ENCODE results near the gene PPEF2. TPM values are rescaled to one million over a fixed set of nuclear protein-coding genes. Genes with fewer than 3 reads are reported as not detected.
A peak's percentile ranks its signal among the peaks of the same experiment; 100 is the strongest.

The PPEF2 gene
- total RNA-seq, 1 donor from 2014 or later: not detected

DNA sequence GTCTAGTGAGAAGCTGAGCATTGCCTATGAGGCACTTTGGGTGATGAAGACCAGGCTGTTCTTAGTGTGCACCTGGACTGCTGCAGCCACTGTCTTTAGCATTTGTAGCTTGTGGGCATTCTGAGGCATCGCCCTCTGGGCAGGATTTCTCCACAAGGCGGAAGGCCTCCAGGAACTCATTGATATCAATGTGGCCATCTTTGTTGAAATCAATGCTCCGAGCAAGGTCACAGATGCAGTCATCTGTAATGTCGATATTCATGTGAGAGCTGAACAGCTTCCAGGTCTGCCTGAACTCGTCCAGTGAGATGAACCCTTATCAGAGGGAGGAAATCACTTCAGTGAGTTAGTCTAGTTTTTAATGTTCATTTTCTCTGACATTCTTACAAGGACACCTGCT lies 41.6 kb downstream of the PPEF2 start:
- no peaks in the 10 kb centered on the region for H3K4me1 ChIP-seq (ENCODE audit: insufficient read depth, low read length)
- Mint-ChIP-seq H3K36me3 (ENCODE audit: low read depth, unreplicated experiment) (no peaks in the 10 kb centered on the region), H3K4me1 (ENCODE audit: low read depth, unreplicated experiment) (no peaks in the 10 kb centered on the region), H3K4me3 (ENCODE audit: unreplicated experiment) (no peak overlapping the region), H3K27ac (ENCODE audit: unreplicated experiment) (no peak overlapping the region), H3K9me3 (ENCODE audit: unreplicated experiment) (no peaks in the 10 kb centered on the region), H3K27me3 (ENCODE audit: low read depth, unreplicated experiment) (peaks cover 2% of the 10 kb centered on the region)
- no peak overlapping the region for H3K9ac ChIP-seq (ENCODE audit: low read length)
- H2AFZ ChIP-seq (ENCODE audit: low read depth, low read length): no peak overlapping the region
- H3K9me3 ChIP-seq (ENCODE audit: insufficient read depth, low read depth, low read length): no peaks in the 10 kb centered on the region
- H3K27ac ChIP-seq (ENCODE audit: low read depth, low read length): no peak overlapping the region
- no peak for DNase-seq (ENCODE audit: low read depth)
- TF ChIP-seq CTCF (IDR thresholded peaks at IDR 0.05; ENCODE audit: insufficient read depth, low read depth, low read length) (no peak), EZH2 (IDR thresholded peaks at IDR 0.05; ENCODE audit: insufficient read depth, low read length) (no peak)
- H3K79me2 ChIP-seq (ENCODE audit: insufficient read depth, low read length): no peaks in the 10 kb centered on the region
- H3K27me3 ChIP-seq (ENCODE audit: insufficient read depth, low read length): no peaks in the 10 kb centered on the region
- FAIRE-seq: no peak
- no peaks in the 10 kb centered on the region for H4K20me1 ChIP-seq (ENCODE audit: insufficient read depth, low read length)
- no peak overlapping the region for H3K4me3 ChIP-seq (ENCODE audit: insufficient read depth, low read depth, low read length)
- H3K36me3 ChIP-seq (ENCODE audit: insufficient read depth, low read length): no peaks in the 10 kb centered on the region
- no peak overlapping the region for H3K4me2 ChIP-seq (ENCODE audit: low read length)

DNA sequence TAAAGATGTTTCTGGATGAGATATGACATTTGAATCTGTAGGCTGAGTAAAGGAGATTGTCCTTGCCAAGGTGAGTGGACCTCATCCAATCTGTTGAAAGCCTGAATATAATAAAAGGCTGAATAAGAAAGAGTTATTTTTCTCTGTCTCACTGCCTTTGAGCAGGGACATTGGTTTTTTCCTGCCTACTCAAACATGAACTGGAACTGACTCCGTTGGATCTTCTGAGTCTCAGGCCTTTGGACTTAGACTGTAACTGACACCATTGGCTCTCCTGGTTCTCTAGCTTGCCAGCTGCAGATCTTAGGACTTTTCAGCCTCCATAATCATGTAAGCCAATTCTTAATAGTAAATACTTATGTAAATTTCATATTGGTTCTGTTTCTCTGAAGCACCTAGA lies 43.5 kb downstream of the PPEF2 start:
- no peak overlapping the region for H3K27ac Mint-ChIP-seq (ENCODE audit: unreplicated experiment)
- DNase-seq (ENCODE audit: low read depth): no peak
- H3K4me1 Mint-ChIP-seq (ENCODE audit: low read depth, unreplicated experiment): no peaks in the 10 kb centered on the region
- Histone ChIP-seq H3K27ac (ENCODE audit: low read depth, low read length) (no peak overlapping the region), H3K9me3 (ENCODE audit: insufficient read depth, low read depth, low read length) (no peaks in the 10 kb centered on the region), H3K27me3 (ENCODE audit: insufficient read depth, low read length) (no peaks in the 10 kb centered on the region), H3K4me2 (ENCODE audit: low read length) (no peak overlapping the region), H3K9ac (ENCODE audit: low read length) (no peak overlapping the region), H3K79me2 (ENCODE audit: insufficient read depth, low read length) (no peaks in the 10 kb centered on the region), H3K4me3 (ENCODE audit: insufficient read depth, low read depth, low read length) (no peak overlapping the region), H4K20me1 (ENCODE audit: insufficient read depth, low read length) (no peaks in the 10 kb centered on the region), H3K4me1 (ENCODE audit: insufficient read depth, low read length) (no peaks in the 10 kb centered on the region), H2AFZ (ENCODE audit: low read depth, low read length) (no peak overlapping the region), H3K36me3 (ENCODE audit: insufficient read depth, low read length) (no peaks in the 10 kb centered on the region)
- no peaks in the 10 kb centered on the region for H3K9me3 Mint-ChIP-seq (ENCODE audit: unreplicated experiment)
- peaks cover 4% of the 10 kb centered on the region for H3K27me3 Mint-ChIP-seq (ENCODE audit: low read depth, unreplicated experiment)
- no peak for FAIRE-seq
- H3K36me3 Mint-ChIP-seq (ENCODE audit: low read depth, unreplicated experiment): no peaks in the 10 kb centered on the region
- no peak overlapping the region for H3K4me3 Mint-ChIP-seq (ENCODE audit: unreplicated experiment)
- TF ChIP-seq CTCF (IDR thresholded peaks at IDR 0.05; ENCODE audit: insufficient read depth, low read depth, low read length) (no peak), EZH2 (IDR thresholded peaks at IDR 0.05; ENCODE audit: insufficient read depth, low read length) (no peak)

GRCh38 chr4:75849461-75849860 lies 52.8 kb downstream of the PPEF2 start:
- Mint-ChIP-seq H3K4me3 (ENCODE audit: unreplicated experiment) (no peak overlapping the region), H3K27me3 (ENCODE audit: low read depth, unreplicated experiment) (peaks cover 2% of the 10 kb centered on the region), H3K9me3 (ENCODE audit: unreplicated experiment) (no peaks in the 10 kb centered on the region), H3K36me3 (ENCODE audit: low read depth, unreplicated experiment) (no peaks in the 10 kb centered on the region), H3K27ac (ENCODE audit: unreplicated experiment) (peak overlapping the region; percentile 35), H3K4me1 (ENCODE audit: low read depth, unreplicated experiment) (peaks cover 20% of the 10 kb centered on the region)
- Histone ChIP-seq H3K9me3 (ENCODE audit: insufficient read depth, low read depth, low read length) (no peaks in the 10 kb centered on the region), H3K79me2 (ENCODE audit: insufficient read depth, low read length) (no peaks in the 10 kb centered on the region), H3K4me2 (ENCODE audit: low read length) (peak overlapping the region; percentile 64), H3K4me1 (ENCODE audit: insufficient read depth, low read length) (peaks cover 28% of the 10 kb centered on the region), H4K20me1 (ENCODE audit: insufficient read depth, low read length) (no peaks in the 10 kb centered on the region), H3K9ac (ENCODE audit: low read length) (no peak overlapping the region), H3K27ac (ENCODE audit: low read depth, low read length) (no peak overlapping the region), H3K27me3 (ENCODE audit: insufficient read depth, low read length) (no peaks in the 10 kb centered on the region), H3K36me3 (ENCODE audit: insufficient read depth, low read length) (no peaks in the 10 kb centered on the region), H3K4me3 (ENCODE audit: insufficient read depth, low read depth, low read length) (no peak overlapping the region), H2AFZ (ENCODE audit: low read depth, low read length) (peak overlapping the region; percentile 30)
- DNase-seq (ENCODE audit: low read depth): no peak
- no peak for FAIRE-seq
- TF ChIP-seq CTCF (IDR thresholded peaks at IDR 0.05; ENCODE audit: insufficient read depth, low read depth, low read length) (no peak), EZH2 (IDR thresholded peaks at IDR 0.05; ENCODE audit: insufficient read depth, low read length) (no peak)

Data from astrocyte (in vitro differentiated cells and primary cell).